HEK293 (cell line): ENCODE results near the gene COPS3.

Experiments used
- CTCF ChIA-PET: fragments of 350-600 bp; formaldehyde crosslinking; extraction: SDS; loops from one replicate; lab custom pipeline; 2021; ENCODE audit warnings: antibody characterized with exemption; lab: Yijun Ruan, JAX
- POLR2A ChIA-PET: fragments of 300-600 bp; formaldehyde crosslinking; extraction: SDS; loops from one replicate; lab custom pipeline; 2020; ENCODE audit warnings: antibody characterized with exemption, inconsistent platforms; lab: Yijun Ruan, JAX
- H3K27ac ChIP-seq: fragments of 200-500 bp; sonication (Bioruptor generic); 2 replicates; pipeline ENCODE4 v1.5.1; 2014; ENCODE audit warnings: low read depth, low read length, control low read depth, inconsistent platforms; ENCODE audit errors: extremely low read depth
- H3K36me3 ChIP-seq, 2 experiments: fragments of 200-500 bp in 1 of 2; sonication (Bioruptor generic) in 1 of 2; 1 replicate in 1 of 2; 2 replicates in 1 of 2; pipeline ENCODE4 v1.5.1; 2014 to 2017; ENCODE audit warnings: inconsistent platforms in 2 of 2, low read length in 2 of 2; ENCODE audit not compliant: control insufficient read depth in 2 of 2, insufficient read depth in 1 of 2
- H3K4me1 ChIP-seq: fragments of 200-500 bp; sonication (Bioruptor generic); 2 replicates; pipeline ENCODE4 v1.5.1; 2014; ENCODE audit warnings: mild to moderate bottlenecking, low read length, inconsistent platforms; ENCODE audit not compliant: control insufficient read depth, insufficient read depth
- H3K4me3 ChIP-seq: 2 replicates; pipeline ENCODE4 v1.5.1; 2011; ENCODE audit warnings: low read depth, mild to moderate bottlenecking, control low read depth, low read length, moderate library complexity
- H3K9me3 ChIP-seq: fragments of 200-500 bp; sonication (Bioruptor generic); 2 replicates; pipeline ENCODE4 v1.5.1; 2014; ENCODE audit warnings: low read depth, low read length, inconsistent platforms; ENCODE audit not compliant: control insufficient read depth, insufficient read depth
- HOXD13 ChIP-seq: sonication (generic); formaldehyde crosslinking; IDR thresholded peaks from 2 replicates; pipeline ENCODE4 v1.8.0; 2022; ENCODE audit warnings: missing genetic modification reagents, borderline replicate concordance
- SALL2 ChIP-seq: fragments of 450-650 bp; formaldehyde crosslinking; IDR thresholded peaks from 2 replicates; pipeline ENCODE4 v1.5.0; 2017; ENCODE audit warnings: missing biosample characterization, mild to moderate bottlenecking, missing genetic modification characterization, borderline replicate concordance
- SCRT2 ChIP-seq: fragments of 450-650 bp; formaldehyde crosslinking; IDR thresholded peaks from 2 replicates; pipeline ENCODE4 v1.5.1; 2016; ENCODE audit warnings: missing biosample characterization, missing genetic modification characterization
- ZBTB8A ChIP-seq: fragments of 450-650 bp; formaldehyde crosslinking; IDR thresholded peaks from 2 replicates; pipeline ENCODE4 v1.5.1; 2016; ENCODE audit warnings: missing biosample characterization, missing genetic modification characterization
- ZFP3 ChIP-seq: fragments of 450-650 bp; formaldehyde crosslinking; IDR thresholded peaks from 2 replicates; pipeline ENCODE4 v1.5.1; 2016; ENCODE audit warnings: low read depth, missing biosample characterization, missing genetic modification characterization
- ZFP69B ChIP-seq: fragments of 450-650 bp; formaldehyde crosslinking; IDR thresholded peaks from 2 replicates; pipeline ENCODE4 v1.5.1; 2016; ENCODE audit warnings: missing biosample characterization, missing genetic modification characterization
- ZNF174 ChIP-seq: fragments of 450-650 bp; formaldehyde crosslinking; IDR thresholded peaks from 2 replicates; pipeline ENCODE4 v1.5.0; 2017; ENCODE audit warnings: missing biosample characterization, mild to moderate bottlenecking, missing genetic modification characterization
- ZNF175 ChIP-seq: fragments of 450-650 bp; formaldehyde crosslinking; IDR thresholded peaks from 2 replicates; pipeline ENCODE4 v1.5.1; 2016; ENCODE audit warnings: missing biosample characterization, missing genetic modification characterization
- ZNF274 ChIP-seq, 2 experiments: fragments of 200-500 bp in 1 of 2; fragments of 450-650 bp in 1 of 2; sonication (Bioruptor generic) in 1 of 2; formaldehyde crosslinking in 1 of 2; IDR thresholded peaks; 2 replicates each; pipeline versions ENCODE4 v1.5.1 to v1.6.1; 2014 to 2016; ENCODE audit warnings: borderline replicate concordance in 1 of 2, inconsistent platforms in 1 of 2, low read length in 1 of 2, missing biosample characterization in 1 of 2, missing genetic modification characterization in 1 of 2
- ZNF596 ChIP-seq: fragments of 450-650 bp; IDR thresholded peaks from 2 replicates; pipeline ENCODE4 v1.5.0; 2018; ENCODE audit warnings: missing biosample characterization, mild to moderate bottlenecking, missing genetic modification characterization, moderate library complexity
- ZSCAN30 ChIP-seq: fragments of 450-650 bp; IDR thresholded peaks from 2 replicates; pipeline ENCODE4 v1.5.1; 2018; ENCODE audit warnings: missing biosample characterization, mild to moderate bottlenecking, missing genetic modification characterization, moderate library complexity
- TF ChIP-seq, protein P1 (sequence below): fragments of 450-650 bp; formaldehyde crosslinking; conservative IDR thresholded peaks from 2 replicates; pipeline ENCODE4 v1.5.1; 2016; ENCODE audit warnings: low read depth, missing biosample characterization, missing genetic modification characterization

COPS3 gene

DNA sequence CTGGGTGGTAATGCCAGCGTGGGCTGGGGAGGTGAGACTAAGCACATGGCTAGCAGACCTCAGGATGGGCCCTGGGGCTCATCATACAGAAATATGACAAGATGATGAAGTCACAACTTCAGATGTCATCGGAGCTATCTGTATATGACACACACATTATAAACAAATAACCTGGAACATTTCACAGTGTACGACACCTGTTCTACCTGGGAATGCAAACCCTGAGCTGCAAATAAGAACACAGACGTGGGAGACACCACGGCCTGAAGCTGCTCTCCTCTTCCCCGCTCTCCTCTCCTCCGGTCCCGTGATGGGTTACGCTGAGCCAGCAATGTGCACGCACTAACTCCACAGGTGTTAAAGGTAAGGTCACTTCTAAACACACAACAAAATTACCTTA is 79.8 kb downstream of the COPS3 start:
- Histone ChIP-seq H3K4me1 (peaks cover 5% of the 10 kb centered on the region), H3K4me3 (no peak overlapping the region), H3K27ac (no peak overlapping the region), H3K9me3 (no peaks in the 10 kb centered on the region), H3K36me3 (peaks cover 4 to 41% of the 10 kb centered on the region in 2 experiments)
- ChIA-PET CTCF (interaction anchor here (0.6 to 1.1 kb wide), 2 partner anchors 57 to 60 kb away, joined by 3 to 4 read pairs; no protein-coding TSS in a partner anchor), POLR2A (interaction anchor here (0.8 to 1.6 kb wide), 5 partner anchors 9 to 43 kb away, joined by 3 to 9 read pairs (median 4); no protein-coding TSS in a partner anchor)
- TF ChIP-seq ZNF274 (IDR thresholded peaks at IDR 0.05; ENCODE audit: low read length) (no peak), ZNF274 (tag by site-specific recombination; IDR thresholded peaks at IDR 0.05; ENCODE audit: borderline replicate concordance) (no peak), SCRT2 (tag by site-specific recombination) (peak; percentile 49; the same call in 1 of the 2 replicates)

DNA sequence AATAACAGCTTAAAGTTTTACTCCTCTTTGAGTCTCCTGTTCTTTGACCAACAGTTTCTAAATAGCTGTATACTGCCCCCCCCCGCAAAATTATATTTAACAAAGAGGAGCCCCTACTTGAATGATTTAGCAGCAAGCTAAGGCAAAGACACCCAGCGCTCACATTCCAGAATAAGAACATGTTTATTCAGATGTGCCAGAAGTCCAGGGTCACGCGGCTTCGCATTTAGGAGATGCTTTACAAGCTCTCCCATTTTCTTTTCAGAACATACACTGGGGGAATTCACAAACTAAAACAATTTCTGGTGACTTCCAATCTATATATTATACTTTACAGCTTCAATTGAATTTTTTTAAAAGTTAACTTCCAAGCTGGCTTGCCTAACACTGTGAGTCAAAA is 80.2 kb downstream of the COPS3 start:
- H3K36me3 ChIP-seq, result peaks cover 4 to 41% of the 10 kb centered on the region in 2 experiments
- POLR2A ChIA-PET, result interaction anchor here (0.8 to 1.6 kb wide), 5 partner anchors 9 to 44 kb away, joined by 3 to 9 read pairs (median 4); no protein-coding TSS in a partner anchor

GRCh38 chr17:17200311-17200710 is 80.7 kb downstream of the COPS3 start:
- no peak overlapping the region for H3K4me3 ChIP-seq
- H3K4me1 ChIP-seq, result peaks cover 5% of the 10 kb centered on the region
- POLR2A ChIA-PET, result interaction anchor here (0.8 to 1.4 kb wide), 4 partner anchors 8 to 44 kb away, joined by 3 to 9 read pairs (median 4); no protein-coding TSS in a partner anchor
- CTCF ChIA-PET, result interaction anchor here (0.6 to 1.1 kb wide), 2 partner anchors 56 to 59 kb away, joined by 3 to 4 read pairs; no protein-coding TSS in a partner anchor
- H3K27ac ChIP-seq, result no peak overlapping the region
- TF ChIP-seq ZNF175 (tag by site-specific recombination) (no peak), SALL2 (no peak), HOXD13 (no peak), ZNF596 (no peak), ZBTB8A (no peak)
- TF ChIP-seq, protein P1, sequence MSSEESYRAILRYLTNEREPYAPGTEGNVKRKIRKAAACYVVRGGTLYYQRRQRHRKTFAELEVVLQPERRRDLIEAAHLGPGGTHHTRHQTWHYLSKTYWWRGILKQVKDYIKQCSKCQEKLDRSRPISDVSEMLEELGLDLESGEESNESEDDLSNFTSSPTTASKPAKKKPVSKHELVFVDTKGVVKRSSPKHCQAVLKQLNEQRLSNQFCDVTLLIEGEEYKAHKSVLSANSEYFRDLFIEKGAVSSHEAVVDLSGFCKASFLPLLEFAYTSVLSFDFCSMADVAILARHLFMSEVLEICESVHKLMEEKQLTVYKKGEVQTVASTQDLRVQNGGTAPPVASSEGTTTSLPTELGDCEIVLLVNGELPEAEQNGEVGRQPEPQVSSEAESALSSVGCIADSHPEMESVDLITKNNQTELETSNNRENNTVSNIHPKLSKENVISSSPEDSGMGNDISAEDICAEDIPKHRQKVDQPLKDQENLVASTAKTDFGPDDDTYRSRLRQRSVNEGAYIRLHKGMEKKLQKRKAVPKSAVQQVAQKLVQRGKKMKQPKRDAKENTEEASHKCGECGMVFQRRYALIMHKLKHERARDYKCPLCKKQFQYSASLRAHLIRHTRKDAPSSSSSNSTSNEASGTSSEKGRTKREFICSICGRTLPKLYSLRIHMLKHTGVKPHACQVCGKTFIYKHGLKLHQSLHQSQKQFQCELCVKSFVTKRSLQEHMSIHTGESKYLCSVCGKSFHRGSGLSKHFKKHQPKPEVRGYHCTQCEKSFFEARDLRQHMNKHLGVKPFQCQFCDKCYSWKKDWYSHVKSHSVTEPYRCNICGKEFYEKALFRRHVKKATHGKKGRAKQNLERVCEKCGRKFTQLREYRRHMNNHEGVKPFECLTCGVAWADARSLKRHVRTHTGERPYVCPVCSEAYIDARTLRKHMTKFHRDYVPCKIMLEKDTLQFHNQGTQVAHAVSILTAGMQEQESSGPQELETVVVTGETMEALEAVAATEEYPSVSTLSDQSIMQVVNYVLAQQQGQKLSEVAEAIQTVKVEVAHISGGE (tag by site-specific recombination), result no peak
- no peaks in the 10 kb centered on the region for H3K9me3 ChIP-seq
- H3K36me3 ChIP-seq, result peaks cover 4 to 41% of the 10 kb centered on the region in 2 experiments

More for the DNA sequence above, 80.2 kb downstream of the COPS3 start:
- H3K4me3 ChIP-seq, result no peak overlapping the region
- H3K27ac ChIP-seq, result no peak overlapping the region
- peaks cover 5% of the 10 kb centered on the region for H3K4me1 ChIP-seq
- no peaks in the 10 kb centered on the region for H3K9me3 ChIP-seq
- CTCF ChIA-PET, result interaction anchor here (0.6 to 1.1 kb wide), 2 partner anchors 57 to 60 kb away, joined by 3 to 4 read pairs; no protein-coding TSS in a partner anchor
- TF ChIP-seq ZNF174 (tag by site-specific recombination) (no peak), ZFP69B (tag by site-specific recombination) (no peak), ZFP3 (tag by site-specific recombination) (no peak)

- no peak overlapping the region for H3K4me3 ChIP-seq
- peaks cover 4 to 26% of the 10 kb centered on the region in 2 experiments for H3K36me3 ChIP-seq
- H3K27ac ChIP-seq, result no peak overlapping the region
- no peaks in the 10 kb centered on the region for H3K4me1 ChIP-seq
- ChIA-PET CTCF (no interaction called here), POLR2A (interaction anchor here (0.7 kb wide), 1 partner anchor 15 kb away, joined by 3 read pairs; no protein-coding TSS in a partner anchor)
- no peak for TF ChIP-seq ZSCAN30
- H3K9me3 ChIP-seq, result no peaks in the 10 kb centered on the region
Measured at GRCh38 chr17:17198281-17198680, 82.8 kb downstream of the COPS3 start.
